ENCODE data around the gene SIPA1L3. TPM values are rescaled to one million over a fixed set of nuclear protein-coding genes. Genes with fewer than 3 reads are reported as not detected.
A peak's percentile ranks its signal among the peaks of the same experiment; 100 is the strongest.

SIPA1L3 gene
- total RNA-seq, 6 experiments from 2014 or later = 9.1 to 20.4 (median 14.9) TPM

- no peaks in the 10 kb centered on the region for H3K9me3 ChIP-seq
- no peaks in the 10 kb centered on the region for H3K4me1 ChIP-seq
- peaks cover 0 to 17% (median 4%) of the 10 kb centered on the region in 4 donors for H3K36me3 ChIP-seq
- no peaks in the 10 kb centered on the region for H3K27me3 ChIP-seq
- H3K4me3 ChIP-seq = no peak overlapping the region
- DNase-seq (no peak), ATAC-seq (peak in 1 of 4 donors; percentile 10)
- WGBS (ENCODE audit: insufficient coverage, low coverage, low lambda C conversion rate, missing lambda C conversion rate) = 80% methylated on average over 1 of the region's 8 CpGs
- H3K27ac ChIP-seq = no peak overlapping the region
- TF ChIP-seq POLR2A (IDR thresholded peaks at IDR 0.05) = no peak
- TF ChIP-seq CTCF (IDR thresholded peaks at IDR 0.05) = no peak
- intact Hi-C loops (cut with DNase I) = no loop called here
These were observed 193.6 kb downstream of the SIPA1L3 start for GRCh38 chr19:38100589-38100988.

- no peaks in the 10 kb centered on the region for H3K27me3 ChIP-seq
- no peak for DNase-seq
- no peak for TF ChIP-seq POLR2A (IDR thresholded peaks at IDR 0.05)
- TF ChIP-seq CTCF (IDR thresholded peaks at IDR 0.05) = no peak
- no peak for ATAC-seq
- peaks cover 0 to 22% (median 6%) of the 10 kb centered on the region in 4 donors for H3K36me3 ChIP-seq
- H3K4me1 ChIP-seq = no peaks in the 10 kb centered on the region
- no peaks in the 10 kb centered on the region for H3K9me3 ChIP-seq
- intact Hi-C loops (cut with DNase I) = no loop called here
- no peak overlapping the region for H3K27ac ChIP-seq
- no CpG with 5 or more reads among the region's 10 CpGs for WGBS (ENCODE audit: insufficient coverage, low coverage, low lambda C conversion rate, missing lambda C conversion rate)
- H3K4me3 ChIP-seq = no peak overlapping the region
These were observed 194.7 kb downstream of the SIPA1L3 start for GRCh38 chr19:38101723-38102122.

GRCh38 chr19:38105574-38105973 lies 198.6 kb downstream of the SIPA1L3 start:
- peaks cover 0 to 17% (median 6%) of the 10 kb centered on the region in 4 donors for H3K36me3 ChIP-seq
- DNase-seq = no peak
- no peaks in the 10 kb centered on the region for H3K9me3 ChIP-seq
- intact Hi-C loops (cut with DNase I) = no loop called here
- H3K4me3 ChIP-seq = no peak overlapping the region
- no peak for TF ChIP-seq CTCF (IDR thresholded peaks at IDR 0.05)
- no peaks in the 10 kb centered on the region for H3K4me1 ChIP-seq
- WGBS (ENCODE audit: insufficient coverage, low coverage, low lambda C conversion rate, missing lambda C conversion rate) = 82% methylated on average over 4 of the region's 4 CpGs
- no peaks in the 10 kb centered on the region for H3K27me3 ChIP-seq
- no peak for ATAC-seq
- H3K27ac ChIP-seq = no peak overlapping the region

- Histone ChIP-seq H3K4me1 (no peaks in the 10 kb centered on the region), H3K27ac (no peak overlapping the region), H3K4me3 (no peak overlapping the region), H3K9me3 (no peaks in the 10 kb centered on the region), H3K27me3 (no peaks in the 10 kb centered on the region), H3K36me3 (peaks cover 0 to 14% (median 7%) of the 10 kb centered on the region in 4 donors)
- intact Hi-C loops (cut with DNase I) = no loop called here
- WGBS (ENCODE audit: insufficient coverage, low coverage, low lambda C conversion rate, missing lambda C conversion rate) = 86% methylated on average over 1 of the region's 4 CpGs
- ATAC-seq = no peak
- no peak for DNase-seq
- TF ChIP-seq CTCF (IDR thresholded peaks at IDR 0.05) = no peak
- TF ChIP-seq POLR2A (IDR thresholded peaks at IDR 0.05) = no peak
These were observed 200.1 kb downstream of the SIPA1L3 start for GRCh38 chr19:38107129-38107528.

GRCh38 chr19:38111898-38112297 lies 204.9 kb downstream of the SIPA1L3 start:
- Histone ChIP-seq H3K27ac (no peak overlapping the region), H3K9me3 (no peaks in the 10 kb centered on the region), H3K36me3 (peaks cover 0 to 14% (median 4%) of the 10 kb centered on the region in 4 donors), H3K27me3 (no peaks in the 10 kb centered on the region), H3K4me3 (no peak overlapping the region), H3K4me1 (no peaks in the 10 kb centered on the region)
- DNase-seq = no peak
- 77% methylated on average over 6 of the region's 9 CpGs for WGBS (ENCODE audit: insufficient coverage, low coverage, low lambda C conversion rate, missing lambda C conversion rate)
- intact Hi-C loops (cut with DNase I) = no loop called here
- no peak for TF ChIP-seq POLR2A (IDR thresholded peaks at IDR 0.05)
- no peak for TF ChIP-seq CTCF (IDR thresholded peaks at IDR 0.05)
- no peak for ATAC-seq
